Vein endothelial cell (primary cell): ENCODE results near the gene UBTD1. TPM values are rescaled to one million over a fixed set of nuclear protein-coding genes. Genes with fewer than 3 reads are reported as not detected.

Source experiments
- total RNA-seq: library from RNA; depleted of rRNA; stranded (reverse); fragments of >200 nt; gene quantifications from 2 replicates; pipeline ENCODE4 v1.2.3, GENCODE V29; 2012

Gene UBTD1
- total RNA-seq = 76.6 and 84.6 TPM in 2 replicates

GRCh38 chr10:97498841-97499560, at the start of gene UBTD1:
Gene UBTD1 (plus strand): TSS chr10:97498924. CDS start chr10:97499204, 280 bp downstream.

GRCh38 chr10:97498076-97498840, 466 bp upstream of the UBTD1 start, which contains the start of gene MMS19:
Gene MMS19 (minus strand): TSS chr10:97498422. CDS start chr10:97498384, 38 bp downstream.

GRCh38 chr10:97572214-97572989, 73.7 kb downstream of the UBTD1 start, which contains the start of gene ANKRD2:
Gene ANKRD2 (plus strand): TSS chr10:97572779. CDS start chr10:97572789, 10 bp downstream.

GRCh38 chr10:97584060-97584797, 85.5 kb downstream of the UBTD1 start, which contains the start of gene HOGA1:
Gene HOGA1 (plus strand): TSS chr10:97584389. CDS start chr10:97584704, 315 bp downstream.

GRCh38 chr10:97589479-97589878, 90.8 kb downstream of the UBTD1 start, which contains the start of gene C10orf62:
Gene C10orf62 (plus strand): TSS chr10:97589721. CDS start chr10:97589898, 177 bp downstream.

Other genes starting within 250 kb of the UBTD1 start
- gene ARHGAP19, start 206.3 kb upstream of the UBTD1 start, total RNA-seq = 7.8 and 15.7 TPM in 2 replicates
- gene FRAT1, start 179.7 kb upstream of the UBTD1 start, total RNA-seq = 2.3 and 3.6 TPM in 2 replicates
- 9.5 and 11.4 TPM in 2 replicates for gene FRAT2, start 164.2 kb upstream of the UBTD1 start, total RNA-seq
- gene RRP12, start 97.6 kb upstream of the UBTD1 start, total RNA-seq = 24.8 and 25.0 TPM in 2 replicates
- gene PGAM1, start 72.7 kb upstream of the UBTD1 start, total RNA-seq = 491 and 495 TPM in 2 replicates
- 38.2 and 45.1 TPM in 2 replicates for gene EXOSC1, start 52.9 kb upstream of the UBTD1 start, total RNA-seq
- gene ZDHHC16, start 52.7 kb upstream of the UBTD1 start, total RNA-seq = 56.7 and 56.8 TPM in 2 replicates
- 117 and 122 TPM in 2 replicates for gene MMS19, start 502 bp upstream of the UBTD1 start, total RNA-seq
- gene ANKRD2, start 73.9 kb downstream of the UBTD1 start, total RNA-seq = 0.65 and 1.1 TPM in 2 replicates
- gene HOGA1, start 85.5 kb downstream of the UBTD1 start, total RNA-seq = 0.33 and 0.38 TPM in 2 replicates
- gene C10orf62, start 90.8 kb downstream of the UBTD1 start, total RNA-seq = 0.10 TPM in 1 of 2 replicates, not detected in the other
- gene MORN4, start 134.6 kb downstream of the UBTD1 start, total RNA-seq = 0.76 and 2.9 TPM in 2 replicates
- 16.2 and 17.3 TPM in 2 replicates for gene PI4K2A, start 141.7 kb downstream of the UBTD1 start, total RNA-seq
- 2.9 and 3.9 TPM in 2 replicates for gene AVPI1, start 188.3 kb downstream of the UBTD1 start, total RNA-seq
- 46.7 and 54.4 TPM in 2 replicates for gene MARVELD1, start 214.8 kb downstream of the UBTD1 start, total RNA-seq
- 16.7 and 21.9 TPM in 2 replicates for gene ZFYVE27, start 238.2 kb downstream of the UBTD1 start, total RNA-seq